Measurements from ENCODE around the gene FAM13A.

DNA sequence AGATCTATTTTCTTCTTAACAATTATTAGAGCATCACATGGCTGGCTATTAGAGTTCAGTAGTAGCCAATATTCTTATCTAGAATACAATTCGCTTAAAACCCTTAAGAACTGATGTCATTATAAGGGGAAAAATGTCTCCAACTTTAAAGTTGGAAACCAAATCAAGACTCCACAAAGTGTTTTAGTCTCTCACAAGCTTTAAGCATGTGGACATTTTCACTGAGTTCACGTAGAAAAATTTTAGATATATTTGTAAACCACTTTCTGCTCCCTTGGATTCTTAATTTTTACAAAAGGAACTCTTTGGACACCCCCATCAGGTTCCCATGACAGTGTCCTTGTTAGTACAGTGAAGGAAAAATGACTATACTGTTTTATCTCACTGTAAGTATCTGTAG lies 235.5 kb downstream of the FAM13A start:
- TF ChIP-seq, protein P1, sequence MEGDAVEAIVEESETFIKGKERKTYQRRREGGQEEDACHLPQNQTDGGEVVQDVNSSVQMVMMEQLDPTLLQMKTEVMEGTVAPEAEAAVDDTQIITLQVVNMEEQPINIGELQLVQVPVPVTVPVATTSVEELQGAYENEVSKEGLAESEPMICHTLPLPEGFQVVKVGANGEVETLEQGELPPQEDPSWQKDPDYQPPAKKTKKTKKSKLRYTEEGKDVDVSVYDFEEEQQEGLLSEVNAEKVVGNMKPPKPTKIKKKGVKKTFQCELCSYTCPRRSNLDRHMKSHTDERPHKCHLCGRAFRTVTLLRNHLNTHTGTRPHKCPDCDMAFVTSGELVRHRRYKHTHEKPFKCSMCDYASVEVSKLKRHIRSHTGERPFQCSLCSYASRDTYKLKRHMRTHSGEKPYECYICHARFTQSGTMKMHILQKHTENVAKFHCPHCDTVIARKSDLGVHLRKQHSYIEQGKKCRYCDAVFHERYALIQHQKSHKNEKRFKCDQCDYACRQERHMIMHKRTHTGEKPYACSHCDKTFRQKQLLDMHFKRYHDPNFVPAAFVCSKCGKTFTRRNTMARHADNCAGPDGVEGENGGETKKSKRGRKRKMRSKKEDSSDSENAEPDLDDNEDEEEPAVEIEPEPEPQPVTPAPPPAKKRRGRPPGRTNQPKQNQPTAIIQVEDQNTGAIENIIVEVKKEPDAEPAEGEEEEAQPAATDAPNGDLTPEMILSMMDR (IDR thresholded peaks at IDR 0.05) = no peak
- no peak for TF ChIP-seq POLR2A (IDR thresholded peaks at IDR 0.05)
- no peak for TF ChIP-seq POLR2AphosphoS5 (IDR thresholded peaks at IDR 0.05; ENCODE audit: insufficient read depth in 1 of 2, low read depth in 1 of 2)

Measured in vagina (tissue), 2 donors.